HuH-7.5 (cell line): ENCODE measurements around the gene SEPTIN6.
A peak's percentile ranks its signal among the peaks of the same experiment; 100 is the strongest.

ENCODE experiments used
- DNase-seq: peaks from one replicate; pipeline ENCODE4 v3.0.0; 2011; ENCODE audit warnings: low spot score

The SEPTIN6 gene

GRCh38 chrX:119693040-119693995, at the start of gene SEPTIN6:
SEPTIN6 (minus strand) TSS chrX:119693168; CDS start chrX:119693105, 63 bp downstream.
- peak; percentile 19 for DNase-seq

GRCh38 chrX:119738742-119739141, 45.8 kb upstream of the SEPTIN6 start:
- no peak for DNase-seq

GRCh38 chrX:119736206-119736764, 43.3 kb upstream of the SEPTIN6 start:
- DNase-seq: no peak

GRCh38 chrX:119735467-119735866, 42.5 kb upstream of the SEPTIN6 start:
- no peak for DNase-seq

- no peak for DNase-seq
These were observed 42.0 kb upstream of the SEPTIN6 start for GRCh38 chrX:119734897-119735339.

GRCh38 chrX:119729408-119730201, 36.6 kb upstream of the SEPTIN6 start:
- peak; percentile 20 for DNase-seq

- DNase-seq: no peak
These were observed 35.5 kb upstream of the SEPTIN6 start for GRCh38 chrX:119728487-119728886.

- no peak for DNase-seq
These were observed 34.1 kb upstream of the SEPTIN6 start for GRCh38 chrX:119726900-119727555.

GRCh38 chrX:119721926-119722325, 29.0 kb upstream of the SEPTIN6 start:
- no peak for DNase-seq

GRCh38 chrX:119721487-119721886, 28.5 kb upstream of the SEPTIN6 start:
- DNase-seq: no peak

- DNase-seq: no peak
These were observed 16.7 kb upstream of the SEPTIN6 start for GRCh38 chrX:119709630-119710029.

- no peak for DNase-seq
These were observed 16.0 kb upstream of the SEPTIN6 start for GRCh38 chrX:119708936-119709335.

GRCh38 chrX:119706616-119707015, 13.6 kb upstream of the SEPTIN6 start:
- no peak for DNase-seq

- peak; percentile 54 for DNase-seq
These were observed 5.9 kb upstream of the SEPTIN6 start for GRCh38 chrX:119698845-119699244.

- DNase-seq: no peak
These were observed 3.4 kb upstream of the SEPTIN6 start for GRCh38 chrX:119696251-119696890.

GRCh38 chrX:119695535-119696050, 2.6 kb upstream of the SEPTIN6 start:
- no peak for DNase-seq

GRCh38 chrX:119694601-119695534, 1.9 kb upstream of the SEPTIN6 start:
- no peak for DNase-seq

- DNase-seq: no peak
These were observed 1.1 kb upstream of the SEPTIN6 start for GRCh38 chrX:119693996-119694451.

- DNase-seq: peak; percentile 15
These were observed 553 bp downstream of the SEPTIN6 start for GRCh38 chrX:119692191-119693039.
